Hepatocyte (in vitro differentiated cells): ENCODE data around the gene ZFPM1. TPM values are rescaled to one million over a fixed set of nuclear protein-coding genes. Genes with fewer than 3 reads are reported as not detected.

Experiments
- DNase-seq: peaks from one replicate; pipeline ENCODE4 v3.0.0-alpha.2; 2016; ENCODE audit warnings: low spot score
- H2AFZ ChIP-seq: fragments of 200-600 bp; sonication (generic); 2 replicates; pipeline ENCODE4 v1.6.0; 2016; ENCODE audit warnings: antibody characterized with exemption, mild to moderate bottlenecking
- H3K27ac ChIP-seq: fragments of 200-600 bp; sonication (generic); 2 replicates; pipeline ENCODE4 v1.5.1; 2016; ENCODE audit warnings: mild to moderate bottlenecking
- H3K27me3 ChIP-seq: fragments of 200-600 bp; sonication (generic); 2 replicates; pipeline ENCODE4 v1.6.1; 2016
- H3K36me3 ChIP-seq: fragments of 200-600 bp; sonication (generic); replicated peaks from 2 replicates; pipeline ENCODE4 v1.5.1; 2016; ENCODE audit warnings: low read depth; ENCODE audit not compliant: insufficient read depth
- H3K4me1 ChIP-seq: fragments of 200-600 bp; sonication (generic); 2 replicates; pipeline ENCODE4 v1.5.1; 2016; ENCODE audit warnings: mild to moderate bottlenecking, moderate library complexity; ENCODE audit not compliant: insufficient read depth
- H3K4me2 ChIP-seq: fragments of 200-600 bp; sonication (generic); 2 replicates; pipeline ENCODE4 v1.6.0; 2016
- H3K4me3 ChIP-seq: fragments of 200-600 bp; sonication (generic); 2 replicates; pipeline ENCODE4 v1.5.1; 2016; ENCODE audit warnings: mild to moderate bottlenecking
- H3K79me2 ChIP-seq: fragments of 200-600 bp; sonication (generic); 2 replicates; pipeline ENCODE4 v1.6.0; 2017; ENCODE audit warnings: mild to moderate bottlenecking
- H3K9me2 ChIP-seq: fragments of 200-600 bp; sonication (generic); replicated peaks from 2 replicates; pipeline ENCODE4 v1.6.0; 2017; ENCODE audit warnings: mild to moderate bottlenecking; ENCODE audit not compliant: insufficient read depth
- H3K9me3 ChIP-seq: fragments of 200-600 bp; sonication (generic); 2 replicates; pipeline ENCODE4 v1.5.1; 2016; ENCODE audit warnings: low read depth, mild to moderate bottlenecking
- H4K20me1 ChIP-seq: fragments of 200-600 bp; sonication (generic); 2 replicates; pipeline ENCODE4 v1.6.0; 2016; ENCODE audit warnings: mild to moderate bottlenecking; ENCODE audit not compliant: insufficient read depth, poor library complexity, severe bottlenecking
- EZH2 ChIP-seq: fragments of 200-600 bp; sonication (generic); IDR thresholded peaks from 2 replicates; pipeline ENCODE4 v1.6.1; 2016; ENCODE audit warnings: antibody characterized with exemption, mild to moderate bottlenecking, borderline replicate concordance
- EZH2phosphoT487 ChIP-seq: fragments of 200-600 bp; sonication (generic); IDR thresholded peaks from one replicate; pipeline ENCODE4 v1.6.1; 2018; ENCODE audit warnings: antibody characterized with exemption, mild to moderate bottlenecking, low read depth, moderate library complexity; ENCODE audit not compliant: unreplicated experiment, severe bottlenecking
- WGBS: methylation state at CpG from one replicate; pipeline ENCODE4 v1.1.6; 2016; ENCODE audit warnings: low lambda C conversion rate; ENCODE audit errors: missing lambda C conversion rate; 5-methylcytosine and 5-hydroxymethylcytosine counted together
- polyA plus RNA-seq: library from polyadenylated mRNA; unstranded; fragments of >200 nt; fragmentation: Nextera tagmentation; extraction: Ambion mirVana; gene quantifications from 2 replicates; pipeline ENCODE4 v1.2.1, GENCODE V29; 2016
- total RNA-seq: library from RNA; depleted of rRNA; stranded (reverse); fragments of >200 nt; gene quantifications from 2 replicates; pipeline ENCODE4 v1.2.3, GENCODE V29; 2014
- TF ChIP-seq, protein P1 (sequence below): fragments of 200-600 bp; sonication (generic); IDR thresholded peaks from 2 replicates; pipeline ENCODE4 v1.5.1; 2016; ENCODE audit warnings: antibody characterized with exemption, mild to moderate bottlenecking; ENCODE audit not compliant: poor library complexity

Gene ZFPM1
- total and polyA plus RNA-seq, 2 experiments from 2014 or later: 4.1 to 11.9 TPM

DNA sequence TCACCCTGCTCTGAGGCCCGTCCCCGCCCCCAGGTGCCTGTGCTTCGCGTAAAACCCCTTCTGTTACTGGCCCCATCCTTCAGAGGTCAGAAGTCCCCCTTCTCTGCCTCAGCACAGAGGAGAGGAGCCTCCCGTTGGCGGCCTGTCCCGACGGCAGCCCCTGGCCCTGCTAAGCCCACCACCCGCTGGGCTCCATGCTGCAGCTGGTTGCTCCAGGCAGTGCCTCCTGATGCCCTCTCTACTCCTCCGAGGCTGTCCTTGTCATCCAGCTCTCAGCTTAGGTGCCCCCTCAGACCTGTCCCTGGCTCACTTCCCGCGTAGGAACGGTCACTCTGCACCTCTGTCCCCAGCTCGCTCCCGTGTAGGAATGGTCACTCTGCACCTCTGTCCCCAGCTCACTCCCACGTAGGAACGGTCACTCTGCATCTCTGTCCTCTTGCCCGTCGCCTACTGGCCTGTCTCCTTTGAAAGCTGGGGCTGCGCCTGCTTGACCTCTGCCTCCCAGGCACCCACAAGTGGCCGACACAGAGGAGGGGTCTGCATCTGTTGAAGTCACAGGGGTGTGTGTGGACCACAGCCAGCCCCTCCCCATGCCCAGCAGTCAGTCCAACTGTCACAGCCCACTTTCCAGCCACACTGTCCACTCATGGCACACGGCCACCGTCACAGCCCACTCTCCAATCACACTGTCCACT, 85.4 kb downstream of the ZFPM1 start:
- TF ChIP-seq EZH2 (no peak), EZH2phosphoT487 (no peak)
- TF ChIP-seq, protein P1, sequence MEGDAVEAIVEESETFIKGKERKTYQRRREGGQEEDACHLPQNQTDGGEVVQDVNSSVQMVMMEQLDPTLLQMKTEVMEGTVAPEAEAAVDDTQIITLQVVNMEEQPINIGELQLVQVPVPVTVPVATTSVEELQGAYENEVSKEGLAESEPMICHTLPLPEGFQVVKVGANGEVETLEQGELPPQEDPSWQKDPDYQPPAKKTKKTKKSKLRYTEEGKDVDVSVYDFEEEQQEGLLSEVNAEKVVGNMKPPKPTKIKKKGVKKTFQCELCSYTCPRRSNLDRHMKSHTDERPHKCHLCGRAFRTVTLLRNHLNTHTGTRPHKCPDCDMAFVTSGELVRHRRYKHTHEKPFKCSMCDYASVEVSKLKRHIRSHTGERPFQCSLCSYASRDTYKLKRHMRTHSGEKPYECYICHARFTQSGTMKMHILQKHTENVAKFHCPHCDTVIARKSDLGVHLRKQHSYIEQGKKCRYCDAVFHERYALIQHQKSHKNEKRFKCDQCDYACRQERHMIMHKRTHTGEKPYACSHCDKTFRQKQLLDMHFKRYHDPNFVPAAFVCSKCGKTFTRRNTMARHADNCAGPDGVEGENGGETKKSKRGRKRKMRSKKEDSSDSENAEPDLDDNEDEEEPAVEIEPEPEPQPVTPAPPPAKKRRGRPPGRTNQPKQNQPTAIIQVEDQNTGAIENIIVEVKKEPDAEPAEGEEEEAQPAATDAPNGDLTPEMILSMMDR: no peak
- 66% methylated on average over 17 of the region's 23 CpGs for WGBS
- no peaks in the 10 kb centered on the region for H4K20me1 ChIP-seq
- no peak overlapping the region for H3K4me2 ChIP-seq
- no peak overlapping the region for H3K27ac ChIP-seq
- H3K9me2 ChIP-seq: no peaks in the 10 kb centered on the region
- H3K27me3 ChIP-seq: peaks cover 5% of the 10 kb centered on the region
- no peak overlapping the region for H3K4me3 ChIP-seq
- H3K9me3 ChIP-seq: no peaks in the 10 kb centered on the region
- no peak overlapping the region for H2AFZ ChIP-seq
- no peaks in the 10 kb centered on the region for H3K79me2 ChIP-seq
- no peaks in the 10 kb centered on the region for H3K36me3 ChIP-seq
- H3K4me1 ChIP-seq: no peaks in the 10 kb centered on the region
- no peak for DNase-seq

DNA sequence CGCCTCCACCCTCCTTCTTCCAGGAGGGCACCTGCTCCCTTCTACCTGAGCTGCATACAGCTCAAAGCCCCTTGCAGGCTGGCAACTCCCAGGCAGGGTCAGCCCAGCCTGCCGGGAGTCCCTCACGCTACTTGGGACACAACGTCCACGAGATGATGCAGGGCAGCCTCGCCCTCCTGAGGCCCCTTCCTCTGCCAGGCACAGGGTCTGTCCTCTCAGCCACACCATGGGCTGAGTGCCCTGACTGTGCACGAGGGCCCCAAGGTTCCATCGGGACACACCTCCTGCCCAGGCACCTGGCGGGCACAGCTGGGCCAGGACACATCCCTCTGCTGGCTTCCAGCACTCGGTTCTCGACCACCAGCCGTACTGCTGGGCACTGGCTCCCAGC, 86.2 kb downstream of the ZFPM1 start:
- no peaks in the 10 kb centered on the region for H4K20me1 ChIP-seq
- H3K27ac ChIP-seq: no peak overlapping the region
- no peak overlapping the region for H3K4me3 ChIP-seq
- H3K4me2 ChIP-seq: no peak overlapping the region
- no peaks in the 10 kb centered on the region for H3K9me2 ChIP-seq
- DNase-seq: no peak
- peaks cover 5% of the 10 kb centered on the region for H3K27me3 ChIP-seq
- H3K9me3 ChIP-seq: no peaks in the 10 kb centered on the region
- H2AFZ ChIP-seq: no peak overlapping the region
- H3K4me1 ChIP-seq: no peaks in the 10 kb centered on the region
- no peaks in the 10 kb centered on the region for H3K36me3 ChIP-seq
- WGBS: 81% methylated on average over 12 of the region's 12 CpGs
- no peak for TF ChIP-seq EZH2
- no peak for TF ChIP-seq EZH2phosphoT487
- TF ChIP-seq, protein P1: no peak
- H3K79me2 ChIP-seq: no peaks in the 10 kb centered on the region

DNA sequence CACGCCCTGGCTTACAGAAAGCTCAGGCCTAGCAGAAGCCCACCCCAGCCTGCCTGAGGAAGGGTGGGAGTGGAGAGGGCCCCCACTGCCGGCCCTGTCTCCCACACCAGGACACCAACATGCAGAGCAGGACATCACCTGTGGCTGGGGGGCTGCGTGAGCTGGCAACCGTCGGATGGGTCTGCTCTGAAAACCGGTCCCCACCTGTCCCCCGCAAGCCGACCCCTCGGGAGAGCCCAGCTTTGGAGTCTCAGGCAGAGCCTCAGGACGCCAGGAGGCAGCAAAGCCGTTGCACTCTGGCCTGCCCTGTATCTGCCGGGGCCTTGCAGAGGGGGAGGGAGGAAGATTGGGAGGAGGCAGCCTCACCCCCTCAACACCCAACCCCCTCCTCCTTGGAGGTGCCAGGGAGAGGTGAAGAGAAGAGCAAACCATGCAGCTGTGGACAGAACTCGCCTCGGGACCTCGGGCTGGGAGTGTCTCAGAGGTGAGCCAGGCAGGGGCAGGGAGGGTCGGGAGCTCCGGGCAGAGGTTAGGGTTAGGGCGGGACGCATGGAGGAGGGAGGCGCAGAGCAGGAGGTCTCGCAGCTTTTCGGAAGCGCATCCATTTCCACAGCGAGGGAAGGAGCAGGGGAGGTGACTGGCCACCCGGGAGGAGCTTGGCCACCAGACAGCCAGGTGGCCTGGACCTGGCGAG, 86.7 kb downstream of the ZFPM1 start:
- Histone ChIP-seq H2AFZ (no peak overlapping the region), H3K27me3 (peaks cover 5% of the 10 kb centered on the region), H3K4me1 (no peaks in the 10 kb centered on the region), H3K79me2 (no peaks in the 10 kb centered on the region), H3K27ac (no peak overlapping the region), H3K9me2 (no peaks in the 10 kb centered on the region), H3K36me3 (no peaks in the 10 kb centered on the region), H3K4me3 (no peak overlapping the region), H3K9me3 (no peaks in the 10 kb centered on the region), H3K4me2 (no peak overlapping the region), H4K20me1 (no peaks in the 10 kb centered on the region)
- WGBS: 68% methylated on average over 19 of the region's 26 CpGs
- DNase-seq: no peak
- no peak for TF ChIP-seq EZH2phosphoT487
- TF ChIP-seq, protein P1: no peak
